H54 (cell line): ENCODE results near the gene AKR1C1.
A peak's percentile ranks its signal among the peaks of the same experiment; 100 is the strongest.
"Not testable (repeated sequence)": the region's sequence is repeated elsewhere in the genome, so short reads cannot be mapped to it uniquely, and the experiment has no call there.

ENCODE experiments used
- DNase-seq: peaks from one replicate; pipeline ENCODE4 v3.0.0; 2011; ENCODE audit warnings: low spot score, mixed read lengths; ENCODE audit not compliant: insufficient read length
- FAIRE-seq: peaks from 3 replicates; lab custom pipeline; 2011; peaks lifted over from hg19 to GRCh38; lab: Jason Lieb, UNC
- POLR2A ChIP-seq: IDR thresholded peaks from 2 replicates; pipeline ENCODE4 v1.6.1; 2011; ENCODE audit warnings: low read depth, mild to moderate bottlenecking, low read length

Gene AKR1C1

DNA sequence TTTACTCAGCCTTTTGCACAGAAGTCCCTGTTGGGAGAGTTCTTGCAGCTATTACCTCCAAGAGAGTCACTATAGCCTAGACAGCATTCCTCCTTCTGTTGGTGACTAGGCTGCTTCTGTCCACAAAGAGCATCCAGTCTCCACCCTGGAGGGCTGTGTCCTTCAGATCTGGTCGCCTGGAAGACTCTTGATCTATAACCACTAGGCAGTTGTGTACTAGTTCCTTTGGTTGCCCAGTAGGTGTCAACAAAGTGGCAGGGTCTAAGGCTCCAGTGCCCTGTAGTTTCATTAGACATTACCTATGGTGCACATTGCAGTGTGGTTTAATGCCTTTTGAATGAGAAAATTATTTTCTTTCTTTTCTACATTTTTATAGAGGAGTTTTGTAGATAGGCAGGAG is 51.7 kb downstream of the AKR1C1 start:
- DNase-seq, result no peak
- TF ChIP-seq POLR2A, result no peak
- no peak for FAIRE-seq

DNA sequence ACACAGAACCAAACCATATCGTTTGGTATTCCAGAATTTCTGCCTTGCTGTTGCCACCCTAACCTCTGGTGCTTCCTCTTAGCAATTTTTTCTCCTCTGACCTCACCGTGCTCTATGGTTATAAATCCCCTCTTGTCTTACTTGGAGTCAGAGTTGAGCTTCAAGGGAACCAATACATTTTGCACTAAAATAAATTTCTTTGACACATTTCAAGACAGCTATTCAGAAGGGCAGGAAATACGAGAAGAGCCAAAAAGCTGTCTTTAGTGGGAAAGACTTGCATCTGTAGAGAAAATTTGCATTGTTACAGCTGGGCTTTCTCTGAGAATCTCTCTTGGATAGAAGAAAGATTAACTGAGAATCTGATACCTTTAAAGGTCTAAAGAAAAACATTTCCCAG is 54.9 kb downstream of the AKR1C1 start:
- DNase-seq (no peak), FAIRE-seq (no peak)
- TF ChIP-seq POLR2A, result no peak

DNA sequence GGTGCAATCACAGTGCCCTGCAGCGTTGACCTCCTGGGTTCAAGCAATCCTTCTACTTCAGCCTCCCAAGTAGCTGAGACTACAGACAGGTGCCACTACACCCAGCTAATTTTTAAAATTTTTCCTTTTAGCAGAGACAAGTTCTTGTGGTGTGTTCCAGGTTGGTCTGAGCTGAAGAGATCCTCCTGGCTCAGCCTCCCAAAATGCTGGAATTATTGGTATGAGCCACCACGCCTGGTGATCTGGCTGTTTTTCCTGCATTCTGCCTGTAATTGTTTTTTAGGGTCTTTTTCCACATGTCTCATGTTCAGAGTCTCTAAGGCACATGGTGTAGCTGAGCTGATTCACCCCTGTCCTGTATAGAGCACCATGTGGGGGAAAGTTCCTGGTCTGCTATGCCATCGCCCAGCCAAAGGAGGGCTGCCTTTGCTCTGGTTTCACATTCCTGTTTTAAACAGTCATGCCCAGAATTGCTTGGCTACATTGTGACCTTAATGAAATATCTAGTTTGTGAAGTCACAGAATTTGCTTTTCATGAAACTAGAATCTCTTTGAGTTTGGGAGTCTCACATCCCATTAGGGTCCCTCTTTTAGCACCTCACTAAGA is 55.6 kb downstream of the AKR1C1 start:
- peak; percentile 69 for FAIRE-seq
- DNase-seq, result not testable (repeated sequence)

DNA sequence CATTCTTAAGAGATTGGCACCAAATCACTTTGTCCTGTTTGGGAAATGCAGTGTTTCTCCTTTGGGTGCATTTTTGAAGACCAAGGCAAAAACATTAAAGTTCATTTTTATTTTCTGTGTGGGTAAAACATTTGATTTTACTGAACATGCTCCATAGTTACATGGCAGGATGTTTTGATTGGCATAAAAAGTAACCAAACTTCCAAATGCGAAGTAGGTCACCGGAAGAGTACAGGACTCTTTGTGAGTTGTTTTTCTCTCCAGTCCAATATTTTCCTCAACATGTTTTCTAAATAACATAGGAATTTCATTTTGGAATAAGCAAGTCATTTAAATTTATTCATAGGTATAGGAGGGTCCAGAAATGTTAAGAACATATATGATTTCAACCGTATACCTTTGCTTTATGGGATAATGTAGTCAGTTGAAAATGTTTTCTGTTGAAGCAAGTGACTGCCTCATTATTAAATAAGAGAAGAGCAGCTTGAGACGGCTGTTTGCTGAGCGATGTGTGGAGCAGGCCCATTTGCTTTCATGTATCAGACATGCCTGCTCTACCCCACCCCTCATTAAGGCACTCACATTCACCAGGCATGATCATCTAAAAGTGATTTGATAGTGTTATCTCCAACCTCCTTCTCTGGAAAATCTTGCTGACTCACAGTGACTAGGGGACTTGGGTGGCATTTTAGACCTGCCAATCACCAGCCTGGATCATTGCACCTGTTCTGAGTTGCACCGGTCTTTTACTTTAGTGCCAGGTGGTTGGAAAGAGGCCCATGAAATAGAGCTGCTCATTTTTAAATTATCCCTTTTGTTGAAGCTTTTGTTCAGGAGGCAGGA is 56.8 kb downstream of the AKR1C1 start:
- DNase-seq, FAIRE-seq: not testable (repeated sequence)

DNA sequence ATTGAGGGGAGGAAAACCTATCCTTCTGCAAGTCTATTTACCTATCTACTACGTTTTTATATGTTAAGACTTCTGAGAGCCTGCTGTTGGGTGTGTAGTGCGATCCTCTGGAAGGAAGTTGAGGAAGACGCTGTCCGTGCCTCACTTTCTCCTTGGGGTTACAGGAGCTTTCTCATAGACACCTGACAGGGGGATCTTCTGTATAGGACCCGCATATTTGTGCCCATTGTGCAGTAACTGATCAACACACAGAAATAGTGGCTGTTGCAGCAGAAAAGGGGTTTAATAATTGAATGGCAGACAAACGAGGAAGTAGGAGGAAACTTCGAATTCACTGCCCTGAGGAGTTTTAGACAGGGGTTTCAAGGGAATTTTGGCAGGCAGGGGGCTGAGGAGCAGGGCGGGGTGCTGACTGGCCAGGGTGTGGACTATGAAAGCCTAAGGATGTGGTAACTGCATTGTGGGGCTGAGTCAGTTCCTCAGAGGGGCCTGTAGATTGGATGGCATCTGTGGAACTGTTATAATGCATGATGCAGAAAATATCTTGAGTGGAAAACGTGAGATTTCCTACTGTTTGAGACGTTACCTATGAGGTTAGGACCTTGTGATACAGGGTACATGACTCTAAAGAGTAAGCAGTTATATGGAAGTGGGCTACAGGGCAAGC is 58.5 kb downstream of the AKR1C1 start:
- not testable (repeated sequence) for FAIRE-seq, DNase-seq

DNA sequence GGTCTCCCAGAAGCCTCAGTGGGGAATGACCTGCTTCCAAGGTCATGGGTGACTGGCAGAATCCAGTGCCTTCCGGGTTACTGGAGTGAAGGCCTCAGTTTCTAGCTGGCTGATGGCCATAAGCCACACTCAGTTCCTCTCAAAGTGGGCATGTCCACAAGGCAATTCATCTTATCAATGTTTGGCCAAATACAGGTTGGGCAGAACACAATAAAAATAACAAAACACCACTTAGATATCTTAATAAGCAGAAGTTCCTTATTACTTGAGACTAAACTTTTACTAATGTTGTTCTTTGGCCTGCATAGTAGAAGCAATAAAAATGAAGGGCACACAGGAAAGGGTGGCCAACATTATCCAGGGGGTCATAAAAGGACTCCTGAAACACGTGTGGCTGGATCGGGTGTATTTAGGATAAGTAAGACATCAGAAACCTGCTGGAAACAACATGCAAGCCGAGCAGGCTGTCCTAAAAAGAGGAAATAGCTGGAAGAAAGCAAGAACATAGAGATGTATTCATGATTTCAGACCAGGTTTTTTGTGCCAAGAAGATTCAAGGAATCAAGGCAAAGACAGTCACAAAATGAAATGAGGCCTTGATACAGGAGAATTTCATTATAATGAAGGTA is 60.1 kb downstream of the AKR1C1 start:
- FAIRE-seq (no peak), DNase-seq (no peak)
- no peak for TF ChIP-seq POLR2A

DNA sequence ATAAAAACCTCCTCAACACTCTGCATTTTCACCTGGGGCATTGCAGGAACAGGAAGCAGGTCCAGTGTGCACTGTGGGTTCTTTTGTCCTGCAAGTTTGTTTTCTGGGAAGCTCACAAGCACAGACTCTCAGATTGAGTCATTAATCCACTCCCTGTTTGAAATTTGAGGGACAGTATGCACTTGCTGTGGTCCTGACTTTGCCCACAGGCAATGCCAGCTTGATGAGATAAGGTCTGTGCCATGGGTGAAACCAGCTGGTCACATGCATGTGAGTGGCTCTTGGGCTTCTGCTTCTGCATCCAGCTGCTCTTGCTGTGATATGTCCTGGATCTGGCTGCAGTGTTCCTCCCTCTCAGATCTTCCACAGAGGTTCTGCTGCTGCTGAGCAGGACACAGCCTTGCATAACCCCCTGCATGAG is 62.3 kb downstream of the AKR1C1 start:
- FAIRE-seq, DNase-seq: not testable (repeated sequence)

DNA sequence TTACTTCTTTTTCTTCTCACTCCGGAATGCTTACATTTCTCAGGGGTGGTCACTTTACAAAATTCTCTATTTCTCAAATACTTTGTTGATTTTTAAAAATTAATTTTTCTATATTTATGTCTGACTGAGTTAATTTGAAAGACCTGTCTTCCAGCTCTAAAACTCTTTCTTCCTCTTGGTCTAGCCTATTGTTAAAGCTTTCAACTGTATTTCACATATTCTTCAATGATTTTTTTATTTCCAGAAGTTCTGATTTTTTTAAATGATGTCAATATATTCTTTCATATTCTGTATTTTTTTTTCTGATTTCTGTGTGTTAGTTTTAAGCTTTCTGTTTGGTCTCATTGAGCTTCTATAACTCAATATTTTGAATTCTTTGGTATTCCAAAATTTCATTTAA is 67.8 kb downstream of the AKR1C1 start:
- no peak for FAIRE-seq
- no peak for TF ChIP-seq POLR2A

DNA sequence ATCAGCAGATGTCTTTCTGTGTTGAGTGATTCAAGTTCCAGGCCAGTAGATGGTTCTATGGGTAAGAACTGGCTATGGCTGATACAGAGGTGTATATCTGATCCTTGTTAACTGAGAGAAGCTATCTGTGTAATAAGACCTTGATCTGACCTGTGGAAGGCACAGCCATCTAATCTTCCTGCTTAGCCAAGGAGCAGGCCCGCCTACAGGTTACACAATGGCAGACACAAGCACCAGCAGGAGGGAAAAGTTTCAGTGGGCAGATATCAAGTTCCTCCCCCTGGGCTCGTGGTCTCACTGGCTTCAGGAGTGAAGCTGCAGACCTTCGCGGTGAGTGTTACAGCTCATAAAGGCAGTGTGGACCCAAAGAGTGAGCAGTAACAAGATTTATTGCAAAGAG is 68.4 kb downstream of the AKR1C1 start:
- not testable (repeated sequence) for FAIRE-seq, DNase-seq

More for the DNA sequence above, 67.8 kb downstream of the AKR1C1 start:
- DNase-seq, result no peak

DNA sequence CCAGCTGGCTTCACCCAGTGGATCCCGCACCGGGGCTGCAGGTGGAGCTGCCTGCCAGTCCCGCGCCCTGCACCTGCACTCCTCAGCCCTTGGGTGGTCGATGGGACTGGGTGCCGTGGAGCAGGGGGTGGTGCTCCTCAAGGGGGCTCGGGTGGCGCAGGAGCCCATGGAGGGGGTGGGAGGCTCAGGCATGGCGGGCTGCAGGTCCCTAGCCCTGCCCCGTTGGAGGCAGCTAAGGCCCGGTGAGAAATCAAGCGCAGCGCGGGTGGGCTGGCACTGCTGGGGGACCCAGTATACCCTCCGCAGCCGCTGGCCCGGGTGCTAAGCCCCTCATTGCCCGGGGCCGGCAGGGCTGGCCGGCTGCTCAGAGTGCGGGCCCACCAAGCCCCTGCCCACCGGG is 69.2 kb downstream of the AKR1C1 start:
- DNase-seq, FAIRE-seq: not testable (repeated sequence)
